Spleen (tissue), 11 donors: Measurements from ENCODE around the gene SLC1A3. TPM values are rescaled to one million over a fixed set of nuclear protein-coding genes. Genes with fewer than 3 reads are reported as not detected.

Experiments
- DNase-seq: peaks from one replicate; pipeline ENCODE4 v3.0.0-alpha.2; 2020
- H3K27ac ChIP-seq, 8 donors: fragments of 200-600 bp; sonication (generic) in 7 of 8; 1 replicate in 4 of 8; 2 replicates in 4 of 8; pipeline versions ENCODE4 v1.5.0 to v1.8.0; 2016 to 2021; ENCODE audit warnings: inconsistent platforms in 4 of 8, mild to moderate bottlenecking in 4 of 8, moderate library complexity in 1 of 8
- H3K27me3 ChIP-seq, 7 donors: fragments of 200-600 bp; sonication (generic) in 6 of 7; replicated peaks in 1 of 7; 1 replicate in 4 of 7; 2 replicates in 3 of 7; pipeline versions ENCODE4 v1.5.0 to v1.8.0; 2016 to 2021; ENCODE audit warnings: inconsistent platforms in 3 of 7, mild to moderate bottlenecking in 1 of 7
- H3K36me3 ChIP-seq, 6 donors: fragments of 200-600 bp; sonication (generic) in 5 of 6; 1 replicate in 4 of 6; 2 replicates in 2 of 6; pipeline versions ENCODE4 v1.5.0 to v1.8.0; 2016 to 2021; ENCODE audit warnings: inconsistent platforms in 2 of 6
- H3K4me1 ChIP-seq, 6 donors: fragments of 200-600 bp; sonication (generic) in 5 of 6; 1 replicate in 3 of 6; 2 replicates in 3 of 6; pipeline versions ENCODE4 v1.5.0 to v1.8.0; 2016 to 2021; ENCODE audit warnings: inconsistent platforms in 3 of 6
- H3K4me3 ChIP-seq, 8 donors: fragments of 200-600 bp; sonication (generic) in 7 of 8; 1 replicate in 4 of 8; 2 replicates in 4 of 8; pipeline versions ENCODE4 v1.5.0 to v1.8.0; 2016 to 2021; ENCODE audit warnings: inconsistent platforms in 4 of 8, mild to moderate bottlenecking in 4 of 8, moderate library complexity in 2 of 8
- H3K9me3 ChIP-seq, 8 donors: fragments of 200-600 bp; sonication (generic) in 7 of 8; 1 replicate in 4 of 8; 2 replicates in 4 of 8; pipeline versions ENCODE4 v1.5.0 to v1.8.0; 2016 to 2021; ENCODE audit warnings: inconsistent platforms in 4 of 8
- POLR2A ChIP-seq, 3 donors: fragments of 450-650 bp; IDR thresholded peaks; one replicate each; pipeline ENCODE4 v1.5.1; 2017; ENCODE audit warnings: antibody characterized with exemption in 3 of 3, mild to moderate bottlenecking in 1 of 3
- POLR2AphosphoS5 ChIP-seq, 3 donors: sonication (generic); formaldehyde crosslinking; IDR thresholded peaks; one replicate each; pipeline ENCODE4 v1.5.1; 2017; ENCODE audit warnings: antibody characterized with exemption in 3 of 3
- WGBS, 5 donors: extraction: QIAGEN DNeasy Blood & Tissue Kit in 3 of 5; methylation state at CpG; one replicate each; pipeline versions ENCODE4 v1.1.5 to v1.1.7; 2013 to 2018; 5-methylcytosine and 5-hydroxymethylcytosine counted together
- intact Hi-C: fragments of 100-400 bp; cut with DNase I; formaldehyde crosslinking; loops from one replicate; pipeline ENCODE4 v1.15.0; 2023; ENCODE audit warnings: low total_unique reads
- polyA plus RNA-seq, 3 donors: library from polyadenylated mRNA; stranded (reverse); fragments of 200-250 nt; gene quantifications; one replicate each; pipeline ENCODE4 v1.2.1, GENCODE V29; 2013
- total RNA-seq, 7 donors: library from RNA; depleted of rRNA in 3 of 7; stranded (reverse); fragments of >200 nt in 3 of 7; fragmentation: NEBNext Ultra II Directional in 4 of 7; extraction: Animal tissue kit (Norgen Biotek cat#: 25700) in 4 of 7; gene quantifications; one replicate each; pipeline versions ENCODE4 v1.1.0 to v1.2.1, GENCODE V29; 2016 to 2021
- TF ChIP-seq, protein P1 (sequence below), 11 experiments: fragments of 200-600 bp in 7 of 11; fragments of 450-650 bp in 4 of 11; sonication (generic) in 4 of 11; IDR thresholded peaks in 8 of 11; conservative IDR thresholded peaks in 3 of 11; 1 replicate in 7 of 11; 2 replicates in 4 of 11; pipeline versions ENCODE4 v1.4.0 to v1.8.0; 2016 to 2021; ENCODE audit warnings: antibody characterized with exemption in 11 of 11, inconsistent platforms in 4 of 11, mild to moderate bottlenecking in 1 of 11
- donor health status: healthy with polysubstance abuse.
- donor health status: DM: no; HTN: no; CAD: no; lungs with moderate emphysema.
- donor health status: DM: no; HTN: no; CAD: no.
- donor health status: Bipolar disorder and iron deficiency.
- donor health status: healthy.
- donor health status: DM: no; HTN: no; CAD: no.
- donor health status: DM: yes; HTN: yes; CAD: no.

Gene SLC1A3
- total and polyA plus RNA-seq, 10 donors = 1.5 to 54.7 (median 25.2) TPM

DNA sequence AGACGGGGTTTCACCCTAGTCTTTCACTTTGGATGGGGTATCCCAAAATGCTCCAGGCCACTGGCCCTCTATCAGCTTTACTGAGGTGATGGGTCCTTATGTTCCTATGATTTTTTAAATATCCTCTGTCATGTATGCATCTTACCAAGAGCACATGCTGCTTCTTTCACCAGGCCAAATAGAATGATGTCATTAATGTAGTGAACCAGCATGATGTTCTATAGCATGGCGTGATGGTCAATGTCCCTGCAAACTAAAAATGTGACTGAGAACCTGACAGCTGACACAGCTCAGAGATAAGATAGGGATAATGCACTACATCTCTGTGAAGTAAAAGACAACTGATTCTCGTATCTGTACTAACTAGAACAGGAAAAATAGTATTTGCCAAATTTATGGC lies 103.6 kb downstream of the SLC1A3 start:
- WGBS, 5 donors = 59 to 88% (median 73%) methylated on average over 3 of the region's 3 CpGs
- no peak overlapping the region for H3K27ac ChIP-seq

DNA sequence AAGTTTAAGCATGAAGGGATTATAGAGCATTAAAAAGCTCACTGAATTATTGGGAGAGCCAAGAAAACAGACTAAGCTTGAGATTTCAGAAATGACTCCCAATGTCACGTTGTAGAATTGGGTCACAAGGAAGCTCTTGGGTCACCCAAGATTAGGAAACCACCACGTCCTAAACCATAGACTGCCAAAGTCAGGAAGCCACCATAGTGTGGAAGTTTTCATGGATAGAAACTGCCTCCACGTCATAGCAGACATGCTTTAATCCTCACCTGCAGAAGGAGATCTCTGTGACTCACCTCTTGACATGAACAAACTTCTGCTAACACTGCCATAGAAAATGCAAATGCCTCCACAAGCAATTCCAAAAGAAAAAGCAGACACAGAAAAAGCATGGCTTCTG lies 106.3 kb downstream of the SLC1A3 start:
- DNase-seq = no peak
- intact Hi-C loops = no loop called here
- no peak overlapping the region for H3K4me3 ChIP-seq
- WGBS, 5 donors = 37 to 76% (median 56%) methylated on average over 3 of the region's 3 CpGs
- no peak for TF ChIP-seq POLR2A (IDR thresholded peaks at IDR 0.05)
- no peak for TF ChIP-seq POLR2AphosphoS5 (IDR thresholded peaks at IDR 0.05)
- H3K4me1 ChIP-seq = peaks cover 0 to 11% (median 0%) of the 10 kb centered on the region in 6 donors
- H3K27ac ChIP-seq = no peak overlapping the region
- H3K9me3 ChIP-seq = peaks cover 0 to 10% (median 5%) of the 10 kb centered on the region in 8 donors
- no peaks in the 10 kb centered on the region for H3K27me3 ChIP-seq
- no peaks in the 10 kb centered on the region for H3K36me3 ChIP-seq

More for the DNA sequence above, 103.6 kb downstream of the SLC1A3 start:
- Histone ChIP-seq H3K9me3 (peaks cover 0 to 14% (median 10%) of the 10 kb centered on the region in 8 donors), H3K27me3 (no peaks in the 10 kb centered on the region), H3K4me1 (peaks cover 0 to 11% (median 0%) of the 10 kb centered on the region in 6 donors), H3K4me3 (no peak overlapping the region), H3K36me3 (peaks cover 0 to 7% (median 0%) of the 10 kb centered on the region in 6 donors)
- DNase-seq = no peak
- TF ChIP-seq, protein P1, sequence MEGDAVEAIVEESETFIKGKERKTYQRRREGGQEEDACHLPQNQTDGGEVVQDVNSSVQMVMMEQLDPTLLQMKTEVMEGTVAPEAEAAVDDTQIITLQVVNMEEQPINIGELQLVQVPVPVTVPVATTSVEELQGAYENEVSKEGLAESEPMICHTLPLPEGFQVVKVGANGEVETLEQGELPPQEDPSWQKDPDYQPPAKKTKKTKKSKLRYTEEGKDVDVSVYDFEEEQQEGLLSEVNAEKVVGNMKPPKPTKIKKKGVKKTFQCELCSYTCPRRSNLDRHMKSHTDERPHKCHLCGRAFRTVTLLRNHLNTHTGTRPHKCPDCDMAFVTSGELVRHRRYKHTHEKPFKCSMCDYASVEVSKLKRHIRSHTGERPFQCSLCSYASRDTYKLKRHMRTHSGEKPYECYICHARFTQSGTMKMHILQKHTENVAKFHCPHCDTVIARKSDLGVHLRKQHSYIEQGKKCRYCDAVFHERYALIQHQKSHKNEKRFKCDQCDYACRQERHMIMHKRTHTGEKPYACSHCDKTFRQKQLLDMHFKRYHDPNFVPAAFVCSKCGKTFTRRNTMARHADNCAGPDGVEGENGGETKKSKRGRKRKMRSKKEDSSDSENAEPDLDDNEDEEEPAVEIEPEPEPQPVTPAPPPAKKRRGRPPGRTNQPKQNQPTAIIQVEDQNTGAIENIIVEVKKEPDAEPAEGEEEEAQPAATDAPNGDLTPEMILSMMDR (IDR thresholded peaks at IDR 0.05 in 8 of 11, conservative IDR thresholded peaks at IDR 0.05 in 3 of 11) = no peak
- TF ChIP-seq POLR2A (IDR thresholded peaks at IDR 0.05) (no peak), POLR2AphosphoS5 (IDR thresholded peaks at IDR 0.05) (no peak)
- intact Hi-C loops = no loop called here

DNA sequence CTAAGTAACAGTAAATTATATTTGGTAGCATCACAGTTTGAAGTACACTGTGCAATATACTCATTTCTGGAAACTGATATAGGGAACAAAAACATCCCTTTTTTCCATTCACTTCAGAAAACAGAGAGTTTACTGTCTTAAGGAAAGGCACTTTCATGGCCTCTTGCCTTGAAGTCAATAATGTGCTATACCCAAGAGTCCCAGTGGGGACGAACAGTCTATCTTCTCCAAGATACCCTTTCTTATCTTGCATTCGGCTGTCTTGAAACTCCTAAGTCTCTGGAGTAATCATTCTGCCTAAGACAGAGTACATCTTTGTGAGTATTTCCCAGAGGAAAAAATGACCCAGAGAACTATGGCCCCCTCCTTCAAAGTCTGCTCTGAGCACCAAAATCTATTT lies 107.1 kb downstream of the SLC1A3 start:
- Histone ChIP-seq H3K27me3 (no peaks in the 10 kb centered on the region), H3K4me3 (no peak overlapping the region), H3K36me3 (no peaks in the 10 kb centered on the region), H3K4me1 (peaks cover 0 to 11% (median 0%) of the 10 kb centered on the region in 6 donors), H3K9me3 (peaks cover 0 to 1% (median 0%) of the 10 kb centered on the region in 8 donors), H3K27ac (no peak overlapping the region)
- no peak for DNase-seq
- intact Hi-C loops = no loop called here
- WGBS, 5 donors = 42 to 72% (median 53%) methylated on average over 2 of the region's 2 CpGs
- TF ChIP-seq, protein P1 (IDR thresholded peaks at IDR 0.05 in 8 of 11, conservative IDR thresholded peaks at IDR 0.05 in 3 of 11) = no peak
- TF ChIP-seq POLR2A (IDR thresholded peaks at IDR 0.05) = no peak
- no peak for TF ChIP-seq POLR2AphosphoS5 (IDR thresholded peaks at IDR 0.05)

DNA sequence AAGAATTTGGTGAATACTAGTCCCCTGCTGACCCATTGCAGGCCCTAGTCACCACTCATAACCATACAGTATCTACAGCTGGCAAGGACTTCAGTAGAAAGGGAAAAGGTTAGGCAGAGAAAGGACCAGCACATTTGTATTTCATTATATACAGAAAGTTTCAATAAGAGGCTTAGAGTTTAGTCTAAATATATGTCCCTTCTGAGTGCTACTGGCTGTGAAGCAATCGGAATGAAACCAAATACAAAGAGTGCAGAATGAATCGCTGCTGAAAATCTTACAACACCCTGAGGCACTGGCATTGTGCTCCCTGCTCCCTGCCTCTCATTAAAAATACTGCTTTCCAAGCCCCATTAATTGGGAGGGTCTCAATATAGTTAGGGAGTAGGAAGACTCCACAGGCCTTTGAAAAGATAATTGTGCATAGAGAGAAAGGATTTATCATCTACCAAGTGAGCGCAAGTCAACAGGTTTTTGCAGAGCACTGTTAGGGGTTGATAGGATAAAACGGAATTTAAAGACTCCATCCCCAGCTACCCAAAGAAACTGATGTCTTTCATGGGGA lies 110.8 kb downstream of the SLC1A3 start:
- Histone ChIP-seq H3K27me3 (no peaks in the 10 kb centered on the region), H3K4me3 (no peak overlapping the region), H3K9me3 (no peaks in the 10 kb centered on the region), H3K36me3 (no peaks in the 10 kb centered on the region), H3K27ac (no peak overlapping the region), H3K4me1 (peaks cover 6 to 41% (median 17%) of the 10 kb centered on the region in 6 donors)
- TF ChIP-seq POLR2AphosphoS5 (IDR thresholded peaks at IDR 0.05) = no peak
- no peak for TF ChIP-seq POLR2A (IDR thresholded peaks at IDR 0.05)
- TF ChIP-seq, protein P1 (IDR thresholded peaks at IDR 0.05 in 8 of 11, conservative IDR thresholded peaks at IDR 0.05 in 3 of 11) = no peak
- DNase-seq = no peak
- 92 to 97% (median 94%) methylated on average over 4 of the region's 4 CpGs for WGBS, 5 donors
- intact Hi-C loops = no loop called here
